Cardiac atrium fibroblast (primary cell): Measurements from ENCODE around the gene PPP1R12A. TPM values are rescaled to one million over a fixed set of nuclear protein-coding genes. Genes with fewer than 3 reads are reported as not detected.

Experiments
- total RNA-seq: library from RNA; depleted of rRNA; stranded (reverse); fragments of >200 nt; gene quantifications from 2 replicates; pipeline ENCODE4 v1.2.3, GENCODE V29; 2015

Gene PPP1R12A
- total RNA-seq = 31.1 and 49.1 TPM in 2 replicates

DNA sequence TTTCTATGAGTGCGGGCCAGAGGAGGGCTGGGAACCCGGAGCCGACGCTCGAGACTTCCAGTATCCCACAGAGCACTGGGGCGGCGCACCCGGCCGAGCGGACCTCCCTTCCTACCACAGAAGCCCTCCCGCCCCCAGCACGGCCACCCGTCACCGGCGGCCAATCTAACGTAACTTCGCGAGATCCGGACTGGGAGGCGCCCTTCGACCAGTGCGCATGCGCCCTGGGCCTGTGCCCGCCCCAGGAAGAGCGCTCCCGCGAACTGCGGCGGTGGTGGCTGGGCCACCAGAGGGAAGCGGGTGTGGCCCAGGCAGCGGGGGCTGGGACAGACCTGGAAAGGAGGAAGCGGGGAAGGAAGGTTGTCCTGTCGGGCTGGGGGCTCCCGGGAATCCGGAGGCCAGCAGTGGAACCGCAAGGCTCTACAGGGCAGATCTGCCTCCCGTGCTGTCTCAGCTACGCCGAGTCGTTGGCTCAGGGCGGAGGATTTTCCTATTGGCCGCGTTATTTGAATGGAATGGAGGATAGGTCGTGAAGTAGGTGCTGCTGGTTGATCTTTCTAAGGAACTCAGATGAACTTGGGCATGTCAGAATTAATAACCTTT is at the start of gene PPP1R12A:
PPP1R12A (minus strand) TSS at position 77 of the 603 bp plus-strand sequence. CDS start 166 bp downstream, outside the sequence.

Other genes with a start within 250 kb of the PPP1R12A start
- 35.0 and 41.3 TPM in 2 replicates for gene PAWR, start 244.1 kb downstream of the PPP1R12A start, total RNA-seq
- 0.81 and 1.1 TPM in 2 replicates for gene OTOGL, start 164.4 kb upstream of the PPP1R12A start, total RNA-seq